HG03045 (cell line): Measurements from ENCODE around the gene CNTN5.
"Not testable (repeated sequence)": the region's sequence is repeated elsewhere in the genome, so short reads cannot be mapped to it uniquely, and the experiment has no call there.

ENCODE experiments used
- ATAC-seq: cut with Tn5 transposase; IDR thresholded peaks from one replicate; pipeline ENCODE4 v1.9.1; 2021; ENCODE audit warnings: mild to moderate bottlenecking, moderate library complexity; ENCODE audit not compliant: unreplicated experiment

The CNTN5 gene

DNA sequence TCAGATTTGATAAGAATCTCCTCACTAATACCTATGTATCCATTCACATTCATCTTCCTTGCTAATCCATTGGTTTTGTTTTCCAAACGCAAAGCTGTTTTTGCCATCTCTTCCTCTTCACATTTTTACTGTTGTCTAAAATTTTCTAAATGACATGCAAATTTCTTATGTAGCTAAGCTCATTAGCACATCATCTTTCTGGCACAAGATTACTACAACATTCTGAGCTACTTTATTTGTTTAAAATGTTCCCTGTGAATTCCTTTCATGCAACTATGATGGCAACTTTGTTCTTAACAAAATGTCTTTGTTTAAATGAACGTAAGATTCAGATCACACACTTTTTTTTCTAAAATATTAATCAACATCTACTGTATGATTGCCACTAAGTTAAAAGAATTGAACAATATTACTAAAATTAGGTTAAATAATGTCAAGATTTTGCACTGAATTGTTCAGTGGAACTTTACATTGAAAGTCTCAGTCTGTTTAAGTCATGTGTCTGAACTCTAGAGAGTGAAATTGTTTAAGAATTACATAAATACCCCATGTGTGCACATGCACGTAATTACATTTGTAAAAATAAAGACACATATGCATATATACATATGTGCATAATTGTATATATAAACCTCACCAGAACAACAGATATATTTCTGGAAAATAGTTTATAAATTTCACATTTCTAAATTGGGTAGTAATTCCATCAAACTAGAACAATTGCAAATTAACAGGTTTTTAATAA is 688.4 kb downstream of the CNTN5 start:
- no peak for ATAC-seq

DNA sequence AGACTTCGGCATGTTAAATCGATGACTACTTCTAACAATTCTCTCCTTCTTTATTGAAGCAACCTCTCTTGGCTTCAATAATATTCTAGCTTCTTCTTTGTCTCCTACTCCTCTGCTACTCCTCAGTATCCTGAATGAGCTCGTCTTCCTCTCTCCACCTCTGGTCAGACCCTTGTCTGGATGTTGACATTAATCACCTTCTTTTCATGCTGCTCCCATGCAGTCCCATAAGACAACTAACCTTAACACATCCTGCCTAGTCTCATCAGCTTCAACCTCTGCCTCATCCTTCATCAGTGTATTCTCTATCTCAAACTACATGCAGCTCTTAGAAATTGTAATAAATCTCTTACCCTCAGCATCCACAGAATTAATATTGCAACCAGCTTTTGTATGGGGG is 695.6 kb downstream of the CNTN5 start:
- no peak for ATAC-seq

DNA sequence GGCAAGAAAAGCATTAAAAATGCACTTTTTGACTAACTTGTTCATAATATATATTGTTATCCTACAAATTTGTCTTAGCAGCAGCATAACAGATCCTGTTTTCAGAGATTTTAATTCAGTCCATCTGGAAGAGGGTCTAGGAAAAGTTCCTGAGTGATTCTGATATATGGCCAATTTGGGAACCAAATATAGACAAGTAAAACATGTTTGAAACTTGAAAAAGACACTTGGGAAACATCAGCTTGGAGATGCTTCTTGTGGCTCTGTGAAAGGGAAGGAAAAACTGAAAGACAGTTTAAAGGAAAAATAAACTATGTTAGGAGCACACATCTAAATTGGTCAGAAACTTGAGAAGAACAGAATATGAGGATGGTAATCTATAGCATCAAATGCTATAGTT is 697.5 kb downstream of the CNTN5 start:
- no peak for ATAC-seq

GRCh38 chr11:99739464-99740089 is 718.8 kb downstream of the CNTN5 start:
- no peak for ATAC-seq

DNA sequence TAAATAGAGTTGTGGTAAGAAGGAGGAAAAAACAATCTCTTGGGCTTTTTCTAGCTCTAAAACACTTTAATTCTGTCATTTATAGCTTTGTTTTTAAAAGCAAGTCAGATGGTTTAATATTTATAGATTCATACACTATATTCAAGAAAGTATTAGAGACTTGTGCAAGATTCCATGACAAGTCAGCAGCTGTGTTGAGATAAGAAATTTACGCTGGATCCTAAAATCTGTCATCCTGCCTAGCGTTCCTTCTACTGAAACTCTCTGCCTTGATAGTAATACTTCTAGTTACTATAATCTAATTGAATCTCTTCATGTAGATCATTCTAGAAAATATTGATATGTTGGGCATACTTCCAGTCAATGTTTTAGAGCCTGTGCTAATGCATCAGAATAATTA is 721.8 kb downstream of the CNTN5 start:
- ATAC-seq: no peak

DNA sequence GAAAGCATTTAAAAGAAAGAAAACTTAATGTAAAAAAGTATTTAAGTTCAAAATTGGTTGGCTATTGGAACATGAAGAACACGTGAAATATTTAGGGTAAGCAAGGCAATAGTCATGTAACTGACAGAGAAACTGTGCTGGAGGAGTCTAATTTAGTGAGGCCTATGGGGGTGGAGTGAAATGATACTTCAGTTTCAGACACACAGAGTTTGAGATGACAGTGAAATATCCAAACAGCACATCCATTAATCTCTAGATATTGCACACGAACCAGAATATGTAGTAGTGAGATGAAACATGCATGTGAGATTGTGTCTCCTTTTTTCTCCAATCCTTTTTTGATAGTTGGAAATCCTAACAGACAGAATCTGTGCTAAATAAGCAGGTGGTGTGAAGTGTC is 739.0 kb downstream of the CNTN5 start:
- no peak for ATAC-seq

- ATAC-seq: no peak
These were observed 746.1 kb downstream of the CNTN5 start for GRCh38 chr11:99766811-99767210.

DNA sequence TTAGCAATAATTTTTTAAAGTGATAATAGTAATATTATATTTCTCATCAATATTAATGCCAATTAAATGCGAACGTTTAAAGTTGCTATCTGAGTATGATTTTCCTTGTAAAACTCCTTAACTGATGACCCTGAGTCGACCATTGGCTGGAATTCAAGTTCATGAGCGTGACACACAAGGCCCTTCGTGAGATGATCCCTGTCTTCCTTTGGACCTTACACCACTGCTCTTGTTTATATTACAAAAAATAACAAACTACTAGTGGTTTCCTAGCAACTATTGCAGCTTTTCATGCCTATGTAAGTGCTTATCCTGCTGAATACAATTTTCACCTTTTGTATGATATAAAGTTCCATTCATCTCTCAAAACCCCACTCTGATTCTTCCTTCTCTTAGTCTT is 752.9 kb downstream of the CNTN5 start:
- no peak for ATAC-seq

GRCh38 chr11:99781074-99781473 is 760.3 kb downstream of the CNTN5 start:
- ATAC-seq: no peak

DNA sequence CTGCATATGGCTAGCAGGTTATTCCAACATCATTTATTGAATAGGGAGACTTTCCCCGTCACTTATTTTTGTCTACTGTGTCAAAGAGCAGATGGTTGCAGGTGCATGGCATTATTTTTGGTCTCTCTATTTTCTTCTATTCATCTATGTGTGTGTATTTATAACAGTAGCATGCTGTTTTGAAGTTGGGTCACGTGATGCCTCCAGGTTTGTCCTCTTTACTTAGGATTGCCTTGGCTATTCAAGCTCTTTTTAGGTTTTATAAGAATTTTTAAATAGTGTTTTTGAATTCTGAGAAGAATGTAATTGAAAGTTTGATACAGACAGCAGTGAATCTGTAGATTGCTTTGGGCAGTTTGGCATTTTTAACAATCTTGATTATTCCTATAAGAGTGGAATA is 770.6 kb downstream of the CNTN5 start:
- no peak for ATAC-seq

DNA sequence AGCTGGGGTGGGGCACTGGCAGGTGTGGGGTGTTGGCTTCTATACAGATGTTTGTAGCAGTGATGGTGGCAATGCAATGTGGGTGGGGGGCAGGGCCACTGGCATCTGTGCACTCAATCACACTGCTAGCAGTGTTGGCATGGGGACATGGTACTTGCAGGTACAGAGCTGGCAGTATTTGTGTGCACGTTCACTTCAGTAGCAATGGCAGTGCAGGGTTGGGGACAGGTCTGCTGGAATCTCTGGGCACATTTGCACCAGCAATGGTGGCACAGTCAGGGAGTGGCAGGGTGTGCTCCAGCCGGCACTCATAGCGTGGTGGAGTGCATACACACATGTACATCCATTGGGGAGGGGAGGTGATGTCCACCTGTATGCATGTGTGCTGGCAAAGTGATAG is 775.2 kb downstream of the CNTN5 start:
- ATAC-seq: no peak

DNA sequence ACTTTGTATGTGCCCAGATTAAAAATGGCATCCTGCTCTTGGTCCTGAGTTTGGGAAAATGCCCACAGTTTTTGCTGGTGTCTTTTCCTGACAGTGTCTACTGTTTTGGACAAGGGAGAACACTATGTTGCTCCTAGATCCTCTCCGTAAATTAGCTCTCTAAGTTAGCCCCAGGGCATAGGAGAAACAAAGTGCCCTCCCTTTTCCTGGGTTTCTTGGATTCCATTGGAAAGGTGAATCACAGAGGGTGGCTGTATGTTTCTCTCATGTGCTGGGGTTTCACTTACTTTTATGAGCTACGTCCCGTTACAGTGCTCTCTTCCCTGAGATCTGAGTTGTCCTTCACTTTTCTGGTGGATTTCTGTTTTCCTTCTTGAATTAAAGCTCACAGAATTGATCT is 782.8 kb downstream of the CNTN5 start:
- ATAC-seq: no peak

DNA sequence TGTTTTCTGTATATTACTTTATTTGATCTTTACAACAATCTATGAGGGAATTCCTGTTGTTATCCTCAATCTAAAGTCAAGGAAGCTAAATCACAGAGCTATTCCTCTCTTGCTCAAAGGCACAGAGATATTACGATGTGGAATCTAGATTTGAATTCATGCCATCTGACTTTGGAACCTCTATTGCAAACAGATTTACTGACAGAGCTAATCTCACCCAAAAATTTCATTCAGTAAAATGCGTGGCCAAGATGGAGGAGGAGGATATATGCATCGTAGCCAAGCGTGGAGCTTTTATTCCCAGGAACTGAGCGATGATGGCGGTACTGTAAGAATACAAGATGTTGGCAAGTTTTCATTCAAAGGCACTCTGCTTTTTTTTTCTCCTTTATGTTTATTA is 791.8 kb downstream of the CNTN5 start:
- no peak for ATAC-seq

DNA sequence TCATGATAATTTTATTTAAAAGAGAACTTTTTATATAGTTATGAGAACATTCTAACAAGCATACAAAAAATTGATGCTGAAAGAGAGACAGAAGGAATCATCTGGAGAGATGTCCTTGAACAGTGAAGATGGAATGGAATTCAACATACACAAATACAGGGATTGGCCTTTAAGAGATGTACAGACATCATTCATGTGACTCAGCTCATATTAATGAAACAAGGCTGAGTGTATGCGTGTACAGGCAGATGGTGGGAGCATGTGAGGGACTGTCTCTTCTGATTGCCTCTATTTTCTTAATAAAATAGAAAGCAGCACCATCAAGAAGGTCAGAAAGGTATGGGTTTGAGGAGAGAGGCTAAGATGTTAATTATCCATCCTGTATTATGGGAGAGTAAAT is 793.3 kb downstream of the CNTN5 start:
- no peak for ATAC-seq

DNA sequence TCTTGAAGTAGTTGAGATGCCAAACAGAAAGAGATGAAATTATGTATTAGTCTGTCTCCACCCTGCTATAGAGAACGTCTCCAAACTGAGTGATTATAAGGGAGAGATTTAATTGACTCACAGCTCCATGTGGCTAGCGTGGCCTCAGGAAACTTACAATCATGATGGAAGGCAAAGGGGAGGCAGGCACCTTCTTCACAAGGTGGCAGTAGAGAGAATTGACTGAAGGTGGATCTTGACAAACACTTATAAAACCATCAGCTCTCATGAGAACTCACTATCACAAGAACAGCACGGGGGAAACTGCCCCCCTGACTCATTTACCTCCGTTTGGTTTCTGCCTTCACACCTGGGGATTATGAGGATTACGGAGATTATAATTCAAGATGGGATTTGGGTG is 794.0 kb downstream of the CNTN5 start:
- ATAC-seq: no peak

DNA sequence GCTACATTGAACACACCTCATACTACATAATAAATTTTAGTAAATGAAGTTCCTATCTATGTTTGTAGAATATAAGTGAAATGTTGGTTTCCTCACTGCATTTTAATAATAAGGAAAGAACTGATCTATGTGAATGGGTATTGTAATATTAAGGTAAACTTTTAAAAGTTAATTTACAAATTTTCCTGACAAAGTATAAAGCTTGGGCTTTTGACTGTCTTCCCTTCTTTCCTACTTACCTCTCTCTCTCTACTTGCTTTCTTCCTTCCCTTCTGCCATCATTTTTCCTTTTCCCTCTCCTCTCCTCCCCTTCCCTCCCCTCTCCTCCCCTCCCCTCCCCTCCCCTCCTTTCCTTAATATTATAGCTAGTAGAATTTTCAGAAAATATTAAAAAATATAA is 798.2 kb downstream of the CNTN5 start:
- ATAC-seq: no peak

GRCh38 chr11:99822846-99823565 is 802.3 kb downstream of the CNTN5 start:
- ATAC-seq: no peak

GRCh38 chr11:99836739-99837138 is 816.0 kb downstream of the CNTN5 start:
- ATAC-seq: not testable (repeated sequence)

- no peak for ATAC-seq
These were observed 821.1 kb downstream of the CNTN5 start for GRCh38 chr11:99841885-99842284.

- no peak for ATAC-seq
These were observed 845.2 kb downstream of the CNTN5 start for GRCh38 chr11:99865951-99866350.

DNA sequence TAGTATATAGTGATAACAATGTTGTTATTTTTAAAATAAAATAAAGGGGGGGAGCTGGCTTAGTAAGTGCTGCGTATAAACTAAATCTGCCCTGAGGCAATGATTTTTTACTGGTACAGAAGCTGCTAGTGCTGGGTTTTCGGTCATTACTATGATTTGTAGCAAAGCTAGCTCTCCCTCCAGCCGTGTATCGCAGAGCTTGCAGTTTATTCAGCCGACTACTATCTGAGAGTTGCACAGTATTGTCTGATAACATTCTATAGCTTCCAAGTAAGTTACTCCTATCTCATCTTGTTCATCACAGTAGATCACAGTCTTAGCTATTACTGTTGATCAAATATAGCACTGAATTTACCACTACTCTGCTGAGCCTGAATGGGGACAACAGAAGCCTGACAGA is 860.9 kb downstream of the CNTN5 start:
- no peak for ATAC-seq

DNA sequence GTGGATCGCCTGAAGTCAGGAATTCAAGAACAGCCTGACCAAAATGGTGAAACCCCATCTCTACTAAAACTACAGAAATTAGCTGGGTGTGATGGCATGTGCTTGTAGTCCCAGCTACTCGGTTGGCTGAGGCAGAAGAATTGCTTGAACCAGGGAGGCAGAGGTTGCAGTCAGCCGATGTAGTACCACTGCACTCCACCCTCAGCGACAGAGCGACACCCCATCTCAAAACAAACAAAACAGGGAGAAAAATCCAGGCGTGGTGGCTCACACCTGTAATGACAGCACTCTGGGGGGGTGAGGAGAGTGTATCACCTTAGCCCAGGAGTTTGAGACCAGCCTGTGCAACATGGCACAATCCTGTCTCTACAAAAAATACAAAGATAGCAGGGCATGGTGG is 864.0 kb downstream of the CNTN5 start:
- no peak for ATAC-seq
